GM18498 (cell line): Measurements from ENCODE around the gene GRAP2.
"Not testable (repeated sequence)": the region's sequence is repeated elsewhere in the genome, so short reads cannot be mapped to it uniquely, and the experiment has no call there.

Experiments used
- ATAC-seq: cut with Tn5 transposase; IDR thresholded peaks from one replicate; pipeline ENCODE4 v1.9.1; 2021; ENCODE audit warnings: mild to moderate bottlenecking, moderate library complexity; ENCODE audit not compliant: unreplicated experiment

GRAP2 gene

GRCh38 chr22:39991159-39991860 lies 90.4 kb downstream of the GRAP2 start:
- ATAC-seq, result no peak

DNA sequence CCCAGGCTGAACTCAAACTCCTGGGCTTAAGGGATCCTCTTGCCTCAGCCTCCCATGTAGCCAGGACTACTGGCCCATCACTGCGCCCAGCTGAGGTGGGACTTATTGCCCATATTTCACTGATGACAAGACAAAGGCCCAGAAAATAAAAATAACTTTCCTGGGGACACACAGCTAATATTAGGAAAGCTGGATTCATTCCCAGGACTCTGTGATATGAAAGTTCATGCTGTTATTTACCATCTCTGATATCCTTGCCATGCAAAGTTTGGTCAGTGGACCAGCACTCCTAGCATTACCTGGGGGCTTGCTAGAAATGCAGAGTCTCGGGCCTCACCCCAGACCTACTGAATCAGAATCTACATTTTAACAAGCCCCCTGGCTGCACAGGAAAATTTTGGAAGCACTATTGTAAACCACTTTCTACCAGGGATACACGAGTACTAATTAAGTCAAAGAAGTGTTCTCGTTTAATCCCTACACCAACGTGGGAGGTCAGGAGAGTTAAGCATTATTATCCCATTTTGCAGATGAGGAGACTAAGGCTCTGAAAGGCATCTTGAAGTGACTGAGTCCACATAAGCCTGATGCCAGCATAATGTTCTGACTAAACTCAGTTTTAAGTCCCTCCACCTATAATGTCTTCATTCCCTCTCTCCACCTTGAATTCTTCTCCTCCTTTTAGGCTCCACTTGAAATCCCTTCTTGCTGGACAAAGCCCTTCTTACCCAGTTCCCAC lies 91.4 kb downstream of the GRAP2 start:
- ATAC-seq, result no peak

DNA sequence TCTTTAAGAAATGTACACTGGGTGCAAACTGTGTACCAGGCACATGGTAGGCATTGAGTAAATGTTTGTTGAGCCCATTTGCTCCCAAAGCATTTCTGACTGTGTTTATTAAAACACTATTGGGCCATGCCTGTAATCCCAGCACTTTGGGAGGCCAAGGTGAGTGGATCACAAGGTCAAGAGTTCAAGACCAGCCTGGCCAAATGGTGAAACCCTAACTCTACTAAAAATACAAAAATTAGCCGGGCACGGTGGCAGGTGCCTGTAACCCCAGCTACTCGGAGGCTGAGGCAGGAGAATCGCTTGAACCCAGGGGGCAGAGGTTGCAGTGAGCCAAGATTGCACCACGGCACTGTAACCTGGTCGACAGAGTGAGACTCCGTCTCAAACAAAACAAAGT lies 92.0 kb downstream of the GRAP2 start:
- not testable (repeated sequence) for ATAC-seq

DNA sequence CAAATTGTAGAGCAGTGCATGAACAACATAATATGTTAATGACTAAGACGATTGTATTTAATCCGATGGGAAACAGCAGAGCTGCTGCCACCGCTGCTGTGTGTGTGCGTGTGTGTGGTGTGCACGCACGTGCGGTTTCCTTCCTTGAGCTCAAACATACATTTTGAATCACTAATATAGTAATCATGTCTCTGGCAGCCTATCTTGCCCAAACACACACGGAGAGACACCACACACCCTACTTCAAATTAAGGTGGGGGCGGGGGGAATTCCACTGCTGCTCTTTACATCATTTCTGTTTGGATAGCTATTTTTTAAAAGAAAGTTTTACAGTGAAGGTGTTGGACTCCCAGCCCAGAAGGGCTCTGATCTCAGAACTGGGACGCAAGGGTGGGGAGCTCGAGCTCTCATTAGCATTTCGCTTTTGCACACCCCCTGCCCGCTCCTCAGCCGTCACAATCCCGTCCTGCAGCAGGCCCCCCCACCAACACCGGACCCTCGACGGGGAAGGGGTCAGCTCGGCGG lies 93.2 kb downstream of the GRAP2 start:
- no peak for ATAC-seq

GRCh38 chr22:39994566-39995392 lies 93.9 kb downstream of the GRAP2 start, which contains the start of gene FAM83F:
TSS of gene FAM83F (plus strand) at chr22:39994954. CDS start at chr22:39995043, 89 bp downstream.
- ATAC-seq, result no peak

GRCh38 chr22:39995393-39996252 lies 94.7 kb downstream of the GRAP2 start:
- ATAC-seq, result no peak

DNA sequence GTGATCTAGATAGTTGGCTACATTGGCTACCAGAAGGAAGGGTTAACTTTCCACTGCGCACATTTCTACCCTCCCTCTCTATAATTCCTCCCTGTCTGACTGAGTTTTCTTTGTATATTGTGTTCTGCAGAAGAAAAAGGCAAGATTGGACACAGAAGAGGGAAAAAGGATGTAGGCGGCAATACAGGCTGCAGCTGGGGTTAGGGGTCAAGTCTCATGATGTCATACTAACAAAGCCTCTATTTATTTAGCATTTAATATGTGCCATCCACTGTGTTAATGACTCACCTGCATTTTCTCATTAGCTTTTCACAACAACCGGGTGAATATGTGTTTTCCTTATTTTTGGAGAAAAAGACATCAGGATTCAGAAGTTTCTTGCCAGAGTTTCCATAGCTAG lies 95.8 kb downstream of the GRAP2 start:
- no peak for ATAC-seq

DNA sequence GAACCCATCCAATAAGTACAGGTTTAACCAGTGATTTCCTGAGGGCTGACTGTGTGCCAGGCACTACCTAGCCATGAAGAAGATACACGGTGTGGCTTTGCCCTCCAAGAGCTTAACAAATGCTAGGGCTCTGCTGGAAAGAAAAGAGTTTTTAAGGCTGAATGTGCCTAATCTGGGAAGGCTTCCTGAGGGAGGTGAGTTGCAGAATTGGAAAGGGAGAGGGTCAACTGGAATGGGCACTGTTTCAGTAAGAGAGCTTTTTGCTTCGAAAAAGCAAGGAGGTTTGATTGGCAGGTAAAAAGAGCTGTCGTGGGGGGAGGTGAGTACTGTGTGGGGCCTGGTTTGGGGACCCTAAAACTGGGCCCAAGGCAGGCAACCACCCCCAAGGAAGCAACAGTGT lies 96.5 kb downstream of the GRAP2 start:
- no peak for ATAC-seq

- ATAC-seq, result no peak
Measured at GRCh38 chr22:39997939-39998726, 97.2 kb downstream of the GRAP2 start.

- no peak for ATAC-seq
Measured at GRCh38 chr22:39999144-39999757, 98.4 kb downstream of the GRAP2 start.

- ATAC-seq, result no peak
Measured at GRCh38 chr22:40000171-40000570, 99.3 kb downstream of the GRAP2 start.

DNA sequence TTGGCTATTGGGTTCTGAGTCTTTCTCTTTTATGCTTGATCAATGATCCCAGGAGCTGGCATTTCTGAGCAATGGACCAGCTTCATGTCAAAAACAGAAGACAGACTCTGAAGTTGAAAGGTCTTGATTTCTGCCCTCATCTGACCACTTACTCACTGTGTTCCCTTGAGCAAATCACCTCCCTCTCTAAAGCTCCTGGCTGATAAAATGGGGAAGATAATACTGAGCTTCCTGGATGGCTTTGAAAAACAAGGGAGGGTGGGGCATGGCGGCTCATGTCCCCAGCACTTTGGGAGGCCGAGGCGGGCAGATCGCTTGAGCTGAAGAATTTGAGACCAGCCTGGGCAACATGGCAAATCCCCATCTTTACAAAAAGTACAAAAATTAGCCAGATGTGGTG lies 100.2 kb downstream of the GRAP2 start:
- no peak for ATAC-seq

DNA sequence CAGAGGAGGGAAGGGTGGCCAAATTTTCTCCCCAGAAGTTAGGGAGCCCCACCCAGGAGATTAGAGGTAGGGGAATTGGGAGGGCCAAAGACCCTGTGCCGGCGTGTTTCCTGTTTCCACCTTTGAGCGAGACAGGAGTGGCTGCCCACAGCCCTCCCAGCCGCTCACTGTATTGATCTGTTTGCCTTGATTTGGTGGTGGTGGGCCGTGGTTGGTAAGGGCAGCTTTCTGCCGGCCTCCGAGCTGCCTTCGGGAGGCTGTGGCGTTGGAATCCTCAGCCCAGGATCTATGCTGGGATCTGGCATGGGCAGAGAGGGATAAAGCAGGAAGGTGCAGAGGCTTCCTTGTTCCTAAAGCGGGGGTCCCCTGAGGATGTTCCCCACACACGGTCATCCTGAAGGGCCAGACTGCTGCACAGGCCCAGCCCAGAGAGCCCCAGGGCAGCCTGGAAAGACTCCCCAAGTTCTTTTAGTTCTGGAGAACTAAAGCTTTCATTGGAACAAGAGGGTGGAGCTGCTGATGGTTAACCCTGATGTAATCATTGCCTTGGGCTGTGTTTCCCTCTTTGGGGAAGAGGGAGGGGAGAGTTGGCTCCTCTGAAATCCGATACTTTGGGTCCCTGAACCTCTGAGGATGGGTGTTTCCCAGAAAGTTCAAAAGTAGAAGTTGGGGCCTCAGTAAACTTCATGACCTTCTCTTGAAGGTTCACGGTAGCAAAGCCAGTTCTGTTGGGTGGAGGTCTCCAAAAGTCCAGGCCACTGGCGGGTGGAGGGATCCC lies 101.1 kb downstream of the GRAP2 start:
- ATAC-seq, result no peak

- no peak for ATAC-seq
Measured at GRCh38 chr22:40002935-40003715, 102.2 kb downstream of the GRAP2 start.

DNA sequence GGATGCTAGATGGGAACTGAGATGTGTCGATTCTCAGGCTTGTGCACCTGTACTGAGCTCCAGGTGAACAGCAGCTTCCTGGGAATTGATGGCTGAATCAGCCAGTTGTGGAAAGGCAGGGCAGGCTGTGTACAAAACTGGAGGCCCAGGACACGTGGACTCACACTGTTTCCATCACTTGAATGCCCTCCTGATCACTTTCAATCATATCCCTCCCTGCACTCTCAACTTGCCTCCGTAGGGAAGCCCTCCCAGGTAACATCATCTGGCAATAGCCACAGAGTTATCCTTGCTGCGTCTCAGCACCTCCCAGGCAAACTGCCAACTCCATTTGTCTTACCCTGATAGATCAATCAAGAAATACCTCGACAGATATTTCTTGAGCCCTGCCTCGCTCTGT lies 104.0 kb downstream of the GRAP2 start:
- ATAC-seq, result no peak

DNA sequence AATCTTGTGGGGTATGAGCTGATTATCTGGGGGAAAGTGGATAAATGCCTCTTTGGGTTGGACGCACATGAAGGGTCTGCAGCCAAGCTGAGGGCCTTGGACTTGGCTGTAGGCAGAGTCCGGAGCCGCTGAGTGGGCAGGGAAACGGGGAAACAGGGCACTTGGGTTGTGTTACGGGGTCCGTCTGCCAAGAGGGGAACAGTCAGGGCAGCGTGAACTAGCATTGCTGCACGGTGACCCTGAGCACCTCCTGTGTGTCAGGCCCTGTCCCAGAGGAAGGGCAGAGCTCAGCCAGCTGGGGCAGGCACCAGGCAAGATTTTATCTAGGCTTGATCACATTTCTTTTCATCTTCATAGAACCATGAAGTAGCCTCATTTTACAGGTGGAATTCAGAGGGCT lies 105.8 kb downstream of the GRAP2 start:
- ATAC-seq, result no peak

GRCh38 chr22:40007853-40008710 lies 107.2 kb downstream of the GRAP2 start:
- no peak for ATAC-seq
